ENCODE measurements around the gene MRPL51. TPM values are rescaled to one million over a fixed set of nuclear protein-coding genes. Genes with fewer than 3 reads are reported as not detected.

MRPL51 gene
- total and polyA plus RNA-seq, 2 donors (not counting 3 experiments of a cell fraction or from before 2014, with no cell fraction given), result 147 to 273 TPM

- DNase-seq (ENCODE audit: low read depth, low spot score) (no peak), FAIRE-seq (no peak)
- no peak overlapping the region for H2AFZ ChIP-seq (ENCODE audit: low read depth, low read length)
- no peaks in the 10 kb centered on the region for H3K79me2 ChIP-seq (ENCODE audit: control insufficient read depth, insufficient read depth, low read length)
- peaks cover 6 to 19% of the 10 kb centered on the region in 2 experiments for H3K36me3 ChIP-seq (ENCODE audit: control insufficient read depth in 2 of 2, extremely low read depth in 1 of 2, insufficient read depth in 2 of 2, low read length in 2 of 2)
- H3K4me3 ChIP-seq (replicated peaks in 1 of 3; ENCODE audit: insufficient read depth in 1 of 3, low read depth in 1 of 3, low read length in 3 of 3), result no peak overlapping the region
- POLR2A ChIA-PET, result interaction anchor here (0.7 kb wide), 2 partner anchors 13 to 125 kb away, joined by 4 read pairs; partner anchors contain the start of gene VAMP1
- no peaks in the 10 kb centered on the region for H3K9me3 ChIP-seq (replicated peaks; ENCODE audit: control insufficient read depth, insufficient read depth, low read length)
- peaks cover 16% of the 10 kb centered on the region for H3K4me1 ChIP-seq (ENCODE audit: control insufficient read depth, extremely low read depth, insufficient read depth, low read length)
- TF ChIP-seq POLR2A (IDR thresholded peaks at IDR 0.05; ENCODE audit: low read depth, low read length) (no peak), MAX (IDR thresholded peaks at IDR 0.05; ENCODE audit: insufficient read depth, insufficient read length) (no peak), JUN (IDR thresholded peaks at IDR 0.05; ENCODE audit: borderline replicate concordance, insufficient read depth, insufficient read length, low read depth) (no peak), POLR2AphosphoS5 (IDR thresholded peaks at IDR 0.05; ENCODE audit: insufficient read depth, low read depth, low read length) (no peak), EZH2 (IDR thresholded peaks at IDR 0.05; ENCODE audit: borderline replicate concordance, low read depth, low read length, severe bottlenecking) (no peak), CTCF (IDR thresholded peaks at IDR 0.05; ENCODE audit: extremely low read depth in 1 of 2, insufficient read depth in 1 of 2, low read depth in 1 of 2, low read length in 2 of 2) (no peak), MYC (IDR thresholded peaks at IDR 0.05; ENCODE audit: low read depth, low read length) (no peak), FOS (IDR thresholded peaks at IDR 0.05; ENCODE audit: borderline replicate concordance, insufficient read depth, low read length) (no peak), GATA2 (IDR thresholded peaks at IDR 0.05; ENCODE audit: insufficient read depth, insufficient read length, low read depth, low read length) (no peak)
- H3K4me2 ChIP-seq (ENCODE audit: insufficient read depth, low read length), result no peak overlapping the region
- CTCF ChIA-PET, result interaction anchor here (0.7 to 1.5 kb wide), 2 partner anchors 8 to 33 kb away, joined by 3 to 9 read pairs; no protein-coding TSS in a partner anchor
- no peaks in the 10 kb centered on the region for H3K27me3 ChIP-seq (ENCODE audit: control insufficient read depth in 2 of 2, insufficient read depth in 2 of 2, low read length in 2 of 2)
- no TSS peak for BruUV-seq (replicated peaks)
- intact Hi-C loops (cut with micrococcal nuclease), result no loop called here
- H3K9me1 ChIP-seq (replicated peaks; ENCODE audit: control insufficient read depth, extremely low read depth, insufficient read depth, low read length), result no peaks in the 10 kb centered on the region
- dilution Hi-C loops (cut with MboI; ENCODE audit: extremely low pct_ligation_motif_present, low sequenced_read_pairs), result no loop called here
- H3K9ac ChIP-seq (replicated peaks; ENCODE audit: extremely low read depth, insufficient read depth, low read length), result no peak overlapping the region
- no peaks in the 10 kb centered on the region for H4K20me1 ChIP-seq (replicated peaks; ENCODE audit: control insufficient read depth, extremely low read depth, insufficient read depth, low read length)
- H3K27ac ChIP-seq (ENCODE audit: insufficient read depth, low read depth, low read length), result no peak overlapping the region
Measured at GRCh38 chr12:6457220-6457945, 35.7 kb downstream of the MRPL51 start.

Data from endothelial cell of umbilical vein (primary cell).